H1 (cell line): ENCODE data around the gene ADGB.

Experiments
- CTCF ChIP-seq, 3 experiments: IDR thresholded peaks; 1 replicate in 2 of 3; 2 replicates in 1 of 3; pipeline versions ENCODE4 v1.5.1 to v1.6.1; 2011; ENCODE audit warnings: low read length in 3 of 3, mild to moderate bottlenecking in 3 of 3, inconsistent platforms in 2 of 3, low read depth in 1 of 3, moderate library complexity in 1 of 3; ENCODE audit not compliant: insufficient read depth in 1 of 3; ENCODE audit errors: control extremely low read depth in 1 of 3
- EP300 ChIP-seq, 2 experiments: IDR thresholded peaks; 1 replicate in 1 of 2; 2 replicates in 1 of 2; pipeline ENCODE4 v1.6.1; 2011 to 2012; ENCODE audit warnings: low read depth in 2 of 2, low read length in 2 of 2, mild to moderate bottlenecking in 2 of 2, borderline replicate concordance in 1 of 2, inconsistent platforms in 1 of 2, moderate library complexity in 1 of 2
- KDM1A ChIP-seq: fragments of 200-600, 300-600 bp; sonication (generic); IDR thresholded peaks from 2 replicates; pipeline ENCODE4 v1.7.1; 2016; ENCODE audit warnings: mild to moderate bottlenecking, low read length, borderline replicate concordance
- PHF8 ChIP-seq: fragments of 200-600 bp; sonication (generic); conservative IDR thresholded peaks from 2 replicates; pipeline ENCODE4 v1.7.1; 2012; ENCODE audit warnings: low read depth, mild to moderate bottlenecking, inconsistent platforms, low read length, moderate library complexity
- POLR2A ChIP-seq, 2 experiments: IDR thresholded peaks; 1 replicate in 1 of 2; 2 replicates in 1 of 2; pipeline ENCODE4 v1.6.1; 2011; ENCODE audit warnings: low read depth in 2 of 2, low read length in 2 of 2, mild to moderate bottlenecking in 2 of 2; ENCODE audit errors: control extremely low read depth in 1 of 2
- POLR2AphosphoS5 ChIP-seq: IDR thresholded peaks from 2 replicates; pipeline ENCODE4 v1.6.1; 2011; ENCODE audit warnings: low read depth, low read length
- RAD21 ChIP-seq, 2 experiments: IDR thresholded peaks in 1 of 2; conservative IDR thresholded peaks in 1 of 2; 2 replicates each; pipeline ENCODE4 v1.6.1; 2011; ENCODE audit warnings: low read depth in 2 of 2, low read length in 2 of 2, improper control_type of control experiment in 1 of 2, inconsistent platforms in 1 of 2, mild to moderate bottlenecking in 1 of 2, moderate library complexity in 1 of 2
- SIN3A ChIP-seq, 2 experiments: IDR thresholded peaks in 1 of 2; conservative IDR thresholded peaks in 1 of 2; 2 replicates each; pipeline ENCODE4 v1.6.1; 2011 to 2012; ENCODE audit warnings: low read length in 2 of 2, improper control_type of control experiment in 1 of 2, low read depth in 1 of 2, mild to moderate bottlenecking in 1 of 2
- SP1 ChIP-seq: IDR thresholded peaks from 2 replicates; pipeline ENCODE4 v1.6.1; 2011; ENCODE audit warnings: low read depth, low read length

- TF ChIP-seq KDM1A, result no peak
- no peak for TF ChIP-seq CTCF (IDR thresholded peaks at IDR 0.05; ENCODE audit: control extremely low read depth in 1 of 3, insufficient read depth in 1 of 3, low read depth in 1 of 3, low read length in 3 of 3)
- TF ChIP-seq PHF8, result no peak
- no peak for TF ChIP-seq EP300 (IDR thresholded peaks at IDR 0.05; ENCODE audit: borderline replicate concordance in 1 of 2, low read depth in 2 of 2, low read length in 2 of 2)
- TF ChIP-seq POLR2AphosphoS5, result no peak
- no peak for TF ChIP-seq POLR2A (IDR thresholded peaks at IDR 0.05; ENCODE audit: control extremely low read depth in 1 of 2, low read depth in 2 of 2, low read length in 2 of 2)
- no peak for TF ChIP-seq SP1
- TF ChIP-seq SIN3A (conservative IDR thresholded peaks at IDR 0.05 in 1 of 2, IDR thresholded peaks at IDR 0.05 in 1 of 2; ENCODE audit: low read depth in 1 of 2, low read length in 2 of 2), result no peak
- no peak for TF ChIP-seq RAD21 (IDR thresholded peaks at IDR 0.05 in 1 of 2, conservative IDR thresholded peaks at IDR 0.05 in 1 of 2; ENCODE audit: low read depth in 2 of 2, low read length in 2 of 2)
Observed at GRCh38 chr6:146741609-146742008, 142.8 kb downstream of the ADGB start.
